GM21515 (cell line): ENCODE data around the gene KIAA1614.
A peak's percentile ranks its signal among the peaks of the same experiment; 100 is the strongest.
"Not testable (repeated sequence)": the region's sequence is repeated elsewhere in the genome, so short reads cannot be mapped to it uniquely, and the experiment has no call there.

Source experiments
- ATAC-seq: cut with Tn5 transposase; IDR thresholded peaks from one replicate; pipeline ENCODE4 v1.9.1; 2021; ENCODE audit not compliant: unreplicated experiment

The KIAA1614 gene

DNA sequence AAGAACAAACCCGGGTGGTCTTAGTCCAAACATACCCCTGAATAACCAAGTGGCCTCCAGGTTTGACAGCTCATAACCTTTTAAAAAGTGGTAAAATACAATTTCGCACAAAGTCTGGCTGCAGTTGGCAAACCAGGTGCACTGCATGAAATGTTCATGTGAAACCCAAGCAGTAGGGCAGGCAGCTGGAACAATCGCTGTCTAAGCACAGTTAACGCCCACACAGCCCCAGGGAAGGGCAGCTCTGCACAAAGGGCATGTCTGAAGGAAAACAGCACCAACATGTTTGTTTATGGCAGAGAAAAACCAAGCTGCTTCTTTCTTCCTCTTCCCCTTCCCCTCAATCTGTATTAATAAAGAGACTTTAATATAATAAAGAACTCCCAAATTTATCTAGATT is 49.5 kb downstream of the KIAA1614 start:
- no peak for ATAC-seq

DNA sequence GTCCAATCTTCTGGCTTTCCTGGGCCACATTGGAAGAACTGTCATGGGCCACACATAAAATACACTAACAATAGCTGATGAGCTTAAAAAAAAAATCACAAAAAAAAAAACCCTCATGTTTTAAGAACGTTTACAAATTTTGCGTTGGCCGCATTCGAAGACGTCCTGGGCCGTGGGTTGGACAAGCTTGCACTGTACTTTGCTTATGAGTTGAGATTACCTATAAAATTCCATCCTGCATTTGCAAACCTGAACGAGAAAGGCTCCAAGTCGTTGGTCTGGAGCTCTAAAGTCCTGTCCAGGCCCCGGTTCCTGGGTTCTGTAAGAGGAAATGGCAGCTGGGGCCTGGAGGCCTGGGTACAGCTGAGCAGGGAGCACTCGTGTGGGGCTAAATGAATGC is 51.4 kb downstream of the KIAA1614 start:
- no peak for ATAC-seq

DNA sequence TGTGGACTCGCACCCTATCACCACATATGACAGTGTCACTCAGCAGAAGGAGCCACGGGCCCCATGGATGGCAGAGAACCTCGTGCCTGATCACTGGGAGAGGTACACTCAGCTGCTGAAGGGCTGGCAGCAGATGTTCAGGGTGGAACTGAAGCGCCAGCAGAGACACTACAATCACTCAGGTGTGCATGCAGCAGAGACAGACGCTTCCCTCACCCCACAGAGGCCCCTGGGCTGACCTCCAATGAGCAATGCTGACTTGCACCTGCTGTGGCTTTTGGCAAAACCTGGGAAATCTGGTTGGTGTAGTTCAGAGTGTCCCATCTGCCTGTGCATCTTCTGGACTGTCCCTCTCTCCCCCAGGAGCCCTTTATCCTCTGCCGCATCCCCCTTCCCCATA is 51.9 kb downstream of the KIAA1614 start:
- ATAC-seq, result no peak

DNA sequence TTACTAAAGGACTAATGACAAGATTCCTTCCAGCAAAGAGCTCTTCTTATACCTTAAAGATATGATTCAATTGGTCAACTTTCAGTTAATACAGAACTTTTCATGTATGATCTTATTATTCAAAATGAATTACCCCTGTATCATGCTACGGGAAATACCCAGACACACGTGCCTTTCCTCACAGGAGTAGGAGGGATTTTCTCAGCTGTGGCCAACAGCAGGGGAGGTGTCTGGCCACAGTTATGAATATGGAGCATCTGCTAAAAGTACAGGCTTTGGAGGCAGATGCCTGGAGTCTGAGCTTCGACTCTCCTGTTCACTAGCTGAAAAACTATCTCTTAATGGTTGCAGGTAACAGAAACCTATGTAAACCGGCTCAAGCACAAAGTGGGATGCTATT is 53.6 kb downstream of the KIAA1614 start:
- no peak for ATAC-seq

DNA sequence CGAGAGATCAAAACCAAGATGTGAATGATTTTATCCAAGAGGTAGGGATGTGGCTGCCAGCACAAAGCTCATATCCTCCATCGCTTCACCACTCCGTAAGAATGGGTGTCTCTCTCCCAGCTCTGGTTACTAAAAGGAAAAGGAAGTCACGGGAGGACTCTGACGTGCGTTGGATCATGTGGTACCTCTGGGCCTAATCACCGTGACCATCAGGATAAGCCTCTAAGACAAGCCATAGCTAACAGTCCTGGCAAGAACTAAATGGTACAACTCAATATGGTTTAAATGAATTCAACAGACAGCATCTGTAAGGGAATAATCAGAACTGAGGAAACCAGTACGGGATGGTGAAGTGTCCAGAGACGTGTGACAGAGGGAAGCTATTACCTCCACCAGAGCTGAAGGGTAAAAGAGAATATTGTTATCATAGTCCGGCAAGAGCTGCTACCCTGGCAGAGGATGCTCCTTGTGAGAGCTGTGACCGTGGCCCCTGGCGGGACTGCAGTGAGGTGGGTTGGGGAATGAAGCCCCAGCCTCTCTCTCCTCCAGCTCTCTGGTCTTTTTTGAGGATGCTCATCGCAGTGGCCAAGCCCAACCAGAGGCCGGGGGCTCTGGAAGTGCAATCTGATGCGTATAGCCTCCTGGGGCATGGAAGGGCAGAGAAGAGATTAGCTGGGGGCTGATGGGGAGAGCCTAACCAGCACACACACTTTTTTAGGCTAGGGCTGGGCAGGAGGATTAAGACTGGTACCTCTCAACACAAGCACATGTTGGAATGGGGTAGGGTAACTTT is 54.2 kb downstream of the KIAA1614 start:
- no peak for ATAC-seq

DNA sequence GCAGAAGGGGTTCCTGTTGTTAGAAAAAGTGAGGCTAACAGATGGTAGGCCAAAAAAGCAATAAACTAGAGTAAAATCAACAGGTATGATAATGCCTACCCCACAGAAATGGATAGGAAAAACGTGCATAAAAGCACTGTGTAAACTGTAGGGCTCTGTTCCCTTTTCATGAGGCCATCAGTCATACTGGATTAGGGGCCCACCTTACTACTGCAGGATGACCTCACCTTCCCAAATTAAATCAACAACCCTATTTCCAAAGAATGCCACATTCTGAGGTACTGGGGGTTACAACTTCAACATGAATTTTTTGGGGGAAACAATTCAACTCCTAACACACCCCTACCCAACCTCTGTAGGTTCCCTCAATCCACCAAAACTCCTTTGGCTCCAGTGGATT is 54.9 kb downstream of the KIAA1614 start:
- ATAC-seq, result no peak

DNA sequence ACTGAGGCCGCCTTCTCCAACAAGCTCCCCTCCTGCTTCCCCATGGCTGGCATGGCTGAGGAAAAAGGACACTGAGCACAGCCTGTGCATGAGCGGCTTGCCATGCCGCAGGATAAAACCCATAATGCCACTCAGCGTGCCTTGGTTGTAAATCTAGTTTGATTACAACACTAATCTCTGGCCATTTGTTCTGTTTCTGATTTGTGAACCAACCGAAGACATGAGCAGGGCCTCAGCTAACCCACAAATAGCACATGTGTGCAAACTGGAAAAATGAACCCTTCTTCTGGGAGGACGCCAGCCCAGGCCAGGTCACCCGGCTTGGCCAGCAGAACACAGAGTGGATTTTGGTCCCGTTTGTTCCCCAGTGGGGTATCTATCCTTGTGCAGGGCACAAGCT is 56.1 kb downstream of the KIAA1614 start:
- not testable (repeated sequence) for ATAC-seq

DNA sequence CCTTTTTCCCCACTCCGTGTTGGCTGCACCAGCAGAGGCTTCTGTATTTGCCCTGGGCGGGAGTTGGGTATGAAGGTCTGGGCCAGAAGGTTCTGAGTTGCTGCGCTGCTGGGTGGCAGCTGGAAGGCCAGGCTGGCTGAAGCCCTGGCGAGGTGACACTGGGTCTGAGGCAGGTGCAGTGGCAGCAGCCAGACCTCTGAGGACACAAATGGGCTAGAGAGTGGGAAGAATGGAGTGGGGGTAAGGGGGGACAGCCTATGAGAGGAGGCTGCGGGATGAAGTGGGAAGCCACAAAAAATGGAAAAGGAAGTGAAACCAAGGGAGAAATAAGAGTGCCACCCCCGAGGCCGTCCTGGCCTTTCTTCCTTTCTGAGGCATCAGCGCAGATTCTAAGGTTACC is 56.7 kb downstream of the KIAA1614 start:
- no peak for ATAC-seq

DNA sequence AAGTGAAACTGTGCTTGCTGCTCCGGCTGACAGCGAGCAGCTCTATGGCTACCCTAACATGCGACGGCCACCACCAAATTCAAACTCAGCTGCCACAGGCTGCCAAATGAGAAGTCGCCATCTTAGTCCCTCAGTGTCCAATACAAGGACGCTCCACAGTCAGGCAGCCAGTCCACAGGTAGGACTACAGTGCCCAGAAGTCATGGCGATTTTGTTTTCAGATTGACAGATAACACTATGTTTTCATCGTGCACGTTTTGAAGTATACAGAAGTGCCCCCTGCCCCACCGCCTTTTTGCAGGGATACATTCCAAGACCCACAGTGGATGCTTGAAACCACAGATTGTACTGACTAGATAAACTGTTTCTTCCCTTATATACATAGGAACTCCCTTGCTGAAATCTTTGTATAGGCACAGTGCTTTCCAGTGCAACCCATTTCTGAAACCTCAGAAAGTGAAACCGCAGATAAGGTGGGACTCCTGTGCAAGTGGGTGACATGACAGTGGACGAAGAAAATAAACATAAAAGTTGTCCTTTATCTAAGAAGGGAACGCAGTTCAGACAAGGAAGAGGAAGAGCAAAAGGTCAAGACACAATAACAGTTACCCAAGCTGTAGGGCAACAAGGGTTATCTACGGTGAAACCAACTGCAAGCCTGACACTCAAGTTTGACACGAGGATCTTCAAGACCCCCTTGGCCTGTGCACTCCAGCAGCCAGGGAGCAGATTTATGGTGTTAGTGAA is 57.8 kb downstream of the KIAA1614 start:
- no peak for ATAC-seq

DNA sequence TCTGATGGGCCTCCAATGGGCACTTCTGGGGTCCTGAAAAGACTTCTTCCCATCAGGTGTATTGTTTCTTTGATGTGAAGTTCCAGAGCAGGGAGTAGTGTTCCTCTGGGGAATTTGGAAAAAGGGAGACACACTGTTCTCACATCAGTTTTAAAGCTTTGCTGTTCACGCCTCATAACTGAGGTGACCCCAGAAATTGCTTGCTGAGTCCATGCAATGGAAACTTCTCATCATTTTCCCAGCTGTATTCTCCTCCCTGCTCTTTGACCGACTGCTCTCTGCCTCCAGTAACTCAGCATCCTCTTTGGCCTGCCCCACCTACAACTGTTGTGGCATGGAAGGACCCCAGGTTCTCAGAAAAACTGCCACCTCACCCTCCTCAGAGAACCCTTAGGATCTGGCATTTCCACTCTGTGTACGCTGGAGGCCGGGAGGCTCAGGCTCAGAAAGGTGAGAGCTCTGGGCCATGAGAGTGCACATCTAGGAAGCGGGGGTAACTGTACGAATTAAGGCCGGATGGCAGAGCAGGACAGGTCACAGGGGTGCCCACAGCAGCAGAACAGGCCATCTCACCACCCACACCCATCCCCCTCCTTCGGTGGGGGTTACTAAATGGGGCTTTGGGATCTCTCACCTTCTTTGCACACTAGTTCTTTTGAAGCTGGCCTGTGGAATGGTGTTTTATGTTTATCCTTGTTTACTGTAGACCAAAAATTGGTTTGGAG is 58.7 kb downstream of the KIAA1614 start:
- ATAC-seq, result no peak

DNA sequence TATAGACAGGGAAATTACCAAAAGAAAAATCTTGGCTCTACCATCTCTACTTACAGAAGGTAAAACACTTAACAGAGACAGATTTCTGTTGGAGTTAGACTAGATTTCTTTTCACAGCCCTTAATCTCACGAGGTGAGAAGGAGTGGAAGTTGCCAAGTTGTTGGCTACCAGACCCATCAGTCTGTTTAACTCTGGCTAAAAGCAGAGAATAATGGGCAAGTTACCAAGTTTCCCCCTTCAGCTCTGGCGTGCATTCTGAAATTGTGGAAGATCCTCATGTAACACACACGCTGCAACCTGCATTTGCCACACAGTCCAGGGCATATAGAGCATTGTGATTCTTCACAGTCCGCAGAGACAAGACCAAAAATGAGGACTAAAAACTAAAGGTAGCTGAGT is 60.7 kb downstream of the KIAA1614 start:
- no peak for ATAC-seq

DNA sequence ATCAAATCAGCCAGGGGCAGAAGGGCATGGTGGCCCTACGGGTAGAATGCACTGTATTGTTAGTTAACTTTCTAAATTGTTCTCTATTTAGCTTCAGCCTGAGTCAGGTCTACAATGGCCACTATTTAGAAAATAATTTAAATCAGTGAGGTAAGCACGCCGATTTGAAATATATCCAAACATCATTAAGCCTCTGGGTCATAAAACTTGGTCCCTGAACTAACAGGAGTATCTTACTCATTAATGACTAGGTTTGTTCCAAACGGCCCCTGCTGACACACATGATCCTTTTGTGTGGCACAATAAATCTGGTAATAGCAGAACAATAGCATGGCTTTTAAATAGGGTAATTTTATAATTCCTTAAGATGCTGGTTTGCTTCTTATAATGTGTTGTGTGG is 61.5 kb downstream of the KIAA1614 start:
- ATAC-seq, result no peak

DNA sequence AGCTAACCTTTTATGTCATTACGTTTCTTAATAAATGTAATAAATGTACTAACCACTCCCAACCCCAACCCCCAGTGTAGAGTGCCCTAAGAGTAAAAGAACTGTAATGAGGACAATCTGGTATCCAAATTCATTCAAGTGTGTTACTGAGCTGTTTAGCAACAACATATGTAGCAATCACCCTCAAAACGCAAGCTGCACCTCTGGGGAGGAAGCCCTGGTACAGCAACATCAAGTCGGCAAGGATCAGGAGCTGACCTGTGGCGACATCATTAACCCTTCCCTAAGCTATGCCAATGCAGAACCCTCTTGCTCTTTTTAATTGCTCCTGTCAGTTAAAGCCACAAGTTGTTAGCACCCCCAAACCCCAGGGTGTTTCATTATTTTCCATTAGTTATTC is 62.9 kb downstream of the KIAA1614 start:
- ATAC-seq, result no peak

DNA sequence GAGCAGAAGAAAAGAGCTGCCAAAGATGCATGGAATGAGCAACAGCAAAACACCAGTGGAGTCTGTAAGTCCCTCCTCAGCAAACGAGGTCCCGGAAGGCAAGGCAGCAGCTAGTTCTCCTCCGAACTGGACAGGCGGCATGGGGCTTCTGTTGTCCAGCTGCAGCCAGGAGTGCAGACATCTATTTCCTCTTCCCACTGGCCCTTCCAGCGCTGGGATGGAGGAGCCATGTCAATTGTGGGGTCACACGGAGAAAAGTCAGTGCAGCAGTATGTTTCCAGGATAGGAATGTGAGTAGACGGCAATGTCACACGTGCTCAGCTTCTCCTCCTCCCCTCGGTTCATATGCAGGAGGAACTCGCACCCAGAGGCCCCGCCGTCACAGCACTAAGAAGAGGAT is 63.5 kb downstream of the KIAA1614 start:
- no peak for ATAC-seq

DNA sequence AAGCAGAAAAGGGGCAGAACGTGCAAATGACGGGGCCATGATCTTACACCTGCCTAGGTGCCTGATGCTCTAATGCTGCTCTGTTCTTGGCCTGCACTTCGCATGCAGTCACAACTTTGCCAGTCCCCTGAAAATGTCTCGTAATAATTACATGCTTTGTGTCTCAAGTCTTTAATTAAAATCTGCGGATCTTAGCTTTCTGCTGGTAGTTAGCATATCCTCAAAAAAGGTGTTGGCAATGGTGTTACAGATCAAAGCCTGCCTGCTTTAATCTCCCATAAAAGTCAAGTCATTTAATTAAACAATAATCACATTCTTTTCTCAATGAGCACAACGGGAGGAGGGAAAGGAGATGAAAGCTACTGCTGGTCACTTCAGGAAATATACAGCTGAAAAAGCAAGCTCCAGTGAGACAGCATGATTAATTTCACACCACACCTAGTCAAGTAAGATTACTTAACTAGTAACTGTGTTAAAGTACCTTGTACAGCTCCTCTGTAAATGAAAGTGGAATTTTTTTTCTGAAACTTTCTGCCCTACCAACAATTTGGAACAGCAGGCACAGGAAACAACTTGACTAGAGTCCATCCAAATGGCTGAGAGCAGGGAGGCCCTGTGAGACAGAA is 64.1 kb downstream of the KIAA1614 start:
- no peak for ATAC-seq

DNA sequence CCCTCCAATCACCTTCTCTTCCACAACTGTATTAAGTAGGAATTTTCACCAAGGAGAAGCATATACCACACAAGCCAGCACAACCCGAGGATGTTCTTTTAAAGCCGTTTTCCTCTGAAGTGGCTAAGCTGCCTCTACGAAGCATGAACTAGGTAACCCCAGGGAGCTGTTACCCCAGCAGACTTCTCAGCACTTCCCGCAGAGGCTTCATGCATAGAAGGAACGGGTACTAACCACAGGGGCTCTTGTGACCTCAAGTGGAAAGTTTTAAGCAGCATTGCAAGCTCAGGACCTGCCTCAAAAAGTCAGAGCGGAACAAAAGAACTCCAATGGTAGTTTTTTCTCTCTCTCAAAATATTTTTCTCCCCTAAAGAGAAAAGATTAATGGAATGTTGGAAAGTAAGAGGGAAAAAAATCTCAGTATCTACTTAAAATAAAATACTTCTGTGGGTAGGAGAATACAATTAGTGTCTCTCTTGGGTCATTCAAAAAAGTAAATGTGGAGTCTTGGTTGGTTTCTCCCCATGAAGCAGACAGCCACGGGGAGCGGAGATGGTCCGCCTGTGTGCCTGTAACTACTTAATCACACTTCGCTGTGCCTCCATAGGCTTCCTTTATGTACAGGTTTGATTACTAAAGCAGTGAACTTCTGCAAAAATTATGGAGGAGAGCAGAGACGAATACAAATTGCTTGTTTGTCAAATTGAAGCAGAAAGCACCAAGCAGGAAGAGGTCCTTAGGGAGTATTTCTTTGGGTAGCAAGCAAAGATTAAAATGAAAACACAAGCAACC is 69.1 kb downstream of the KIAA1614 start:
- ATAC-seq, result peak; percentile 55

DNA sequence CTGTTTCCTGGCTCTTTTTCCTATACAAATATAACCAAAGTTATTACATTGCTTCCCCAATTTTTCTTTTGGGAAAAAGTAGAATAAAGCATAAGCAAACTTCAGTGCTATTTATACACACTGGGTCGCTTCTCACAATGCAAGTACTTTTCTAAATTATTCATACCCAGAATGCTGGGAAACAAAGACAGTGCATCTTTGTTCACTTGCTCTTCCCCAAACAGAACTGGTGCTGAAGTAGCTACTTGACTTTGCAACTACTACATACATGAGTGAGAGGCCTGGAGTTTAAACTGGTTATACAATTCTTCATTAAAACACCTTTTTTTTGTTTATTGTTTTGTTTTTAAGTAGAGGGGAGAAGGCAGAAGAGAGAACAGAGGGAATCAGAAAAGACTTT is 69.7 kb downstream of the KIAA1614 start:
- ATAC-seq, result no peak

DNA sequence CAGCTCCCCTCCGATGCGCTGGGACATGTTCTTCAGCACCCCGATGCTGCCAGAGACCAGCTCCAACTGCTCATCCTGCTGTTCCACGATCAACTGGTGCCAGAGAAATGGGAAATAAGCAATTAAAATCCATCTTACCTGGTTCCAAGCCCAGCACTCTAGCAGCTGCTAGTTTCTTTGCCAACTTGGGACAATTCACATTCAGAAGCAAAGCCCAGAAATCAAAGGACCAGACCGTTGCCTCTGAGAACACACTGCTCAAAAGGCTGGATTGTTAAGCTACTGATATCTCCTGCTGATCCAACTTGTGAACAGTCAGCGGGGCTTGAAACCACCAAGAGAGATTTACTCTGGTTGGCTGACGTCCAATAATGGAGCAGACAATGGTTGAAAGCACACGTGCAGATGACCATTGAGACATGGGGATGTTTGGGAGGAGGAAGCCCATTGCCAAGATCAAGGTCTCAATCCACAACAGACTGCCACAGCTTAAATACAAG is 75.6 kb downstream of the KIAA1614 start:
- no peak for ATAC-seq

DNA sequence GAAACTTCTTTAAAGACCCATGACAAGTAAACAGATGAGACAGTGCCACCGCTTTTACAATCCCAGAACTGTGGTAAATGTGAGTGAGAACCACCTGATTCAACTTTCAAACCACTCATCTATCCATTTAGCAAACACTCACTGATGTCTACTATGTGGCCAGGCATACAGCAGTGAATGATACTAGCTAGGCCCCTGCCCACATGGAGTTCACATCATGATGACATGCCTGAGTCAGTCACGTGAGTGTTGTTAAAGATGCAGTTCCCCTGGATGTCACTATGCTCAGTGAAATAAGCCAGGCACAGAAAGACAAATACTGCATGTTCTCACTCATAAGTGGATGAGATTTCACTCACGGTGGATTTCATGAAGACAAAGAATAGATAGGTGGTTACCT is 81.6 kb downstream of the KIAA1614 start:
- ATAC-seq, result no peak

DNA sequence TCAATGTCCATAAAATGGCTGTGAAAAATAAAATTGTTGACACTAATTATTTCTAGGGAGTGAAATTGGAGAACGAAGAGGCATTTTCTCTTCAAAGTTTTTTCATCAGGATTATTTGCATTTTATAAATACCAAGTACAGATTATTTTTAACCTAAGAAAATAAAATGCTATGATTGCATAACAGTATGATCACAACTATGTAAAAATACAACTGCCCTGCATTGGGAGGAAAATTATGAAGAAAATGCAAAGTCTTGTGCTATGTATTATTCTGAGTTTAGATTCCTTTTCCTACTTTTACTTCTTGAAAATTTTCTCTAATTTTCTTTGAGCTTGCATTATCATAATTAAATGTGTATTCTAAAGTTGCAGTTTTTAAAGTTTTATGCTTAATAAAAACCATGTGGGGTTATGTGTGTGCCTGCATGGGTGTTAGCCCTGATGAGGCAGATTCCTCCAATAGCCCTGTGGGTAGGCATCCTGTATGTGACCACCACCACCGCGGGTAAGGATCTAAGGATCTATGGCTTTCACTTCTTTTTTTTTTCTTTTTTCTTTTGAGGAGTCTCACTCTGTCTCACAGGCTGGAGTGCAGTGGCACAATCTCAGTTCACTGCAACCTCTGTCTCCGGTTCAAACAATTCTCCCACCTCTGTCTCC is 85.3 kb downstream of the KIAA1614 start:
- ATAC-seq, result no peak
